Fibroblast of villous mesenchyme (primary cell): ENCODE measurements around the gene PAN3. TPM values are rescaled to one million over a fixed set of nuclear protein-coding genes. Genes with fewer than 3 reads are reported as not detected.

Experiments used
- DNase-seq: peaks from one replicate; pipeline ENCODE4 v3.0.0-alpha.2; 2010; ENCODE audit warnings: low read depth
- H3K4me3 ChIP-seq: 2 replicates; pipeline ENCODE4 v1.5.1; 2011; ENCODE audit warnings: low read depth, mild to moderate bottlenecking, low read length
- CTCF ChIP-seq: IDR thresholded peaks from 2 replicates; pipeline ENCODE4 v1.5.1; 2012; ENCODE audit warnings: low read depth, mild to moderate bottlenecking, low read length; ENCODE audit not compliant: insufficient read depth
- total RNA-seq: library from RNA; depleted of rRNA; stranded (reverse); fragments of >200 nt; gene quantifications from 2 replicates; pipeline ENCODE4 v1.2.3, GENCODE V29; 2012

Gene PAN3
- total RNA-seq, 1 donor = 19.9 TPM

GRCh38 chr13:28319528-28319927 lies 181.2 kb downstream of the PAN3 start:
- no peak for DNase-seq
- no peak overlapping the region for H3K4me3 ChIP-seq
- TF ChIP-seq CTCF = no peak

- TF ChIP-seq CTCF = no peak
These were observed 181.9 kb downstream of the PAN3 start for GRCh38 chr13:28320209-28320608.

DNA sequence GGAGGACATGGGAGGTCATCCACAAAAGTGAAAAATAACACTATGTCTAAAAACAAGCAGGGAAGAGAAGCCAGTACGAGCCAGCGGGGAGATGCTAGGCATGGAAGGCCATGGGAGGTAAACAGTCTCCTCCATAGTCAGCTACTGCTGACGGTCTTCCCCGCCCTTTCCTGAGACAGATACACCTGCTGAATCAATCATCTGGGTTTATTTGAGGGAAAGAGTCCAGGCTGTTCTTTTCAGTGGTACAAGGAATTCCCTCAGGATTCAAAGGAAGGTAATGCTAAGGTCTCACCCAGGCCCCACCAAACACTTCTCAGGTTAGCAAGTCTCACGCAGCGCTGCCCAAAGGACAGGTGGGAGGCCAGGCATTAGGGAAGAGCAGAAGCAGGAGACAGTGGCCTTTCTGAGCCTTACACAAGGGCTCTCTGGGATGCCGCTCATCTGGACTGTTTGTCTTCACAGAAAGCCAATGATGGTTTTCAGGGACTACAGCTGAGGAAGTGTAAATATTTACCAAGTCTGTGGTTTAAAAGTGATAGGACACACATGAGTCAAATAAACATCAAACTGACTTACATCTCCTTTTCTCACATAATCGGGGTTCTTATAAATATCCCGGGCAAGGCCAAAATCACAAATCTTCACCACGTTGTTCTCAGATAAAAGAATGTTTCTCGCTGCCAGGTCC lies 182.7 kb downstream of the PAN3 start:
- peak; percentile 95 for DNase-seq
- no peak for TF ChIP-seq CTCF
- no peak overlapping the region for H3K4me3 ChIP-seq

More at GRCh38 chr13:28320209-28320608, 181.9 kb downstream of the PAN3 start:
- H3K4me3 ChIP-seq = no peak overlapping the region
- no peak for DNase-seq

GRCh38 chr13:28321756-28322155 lies 183.4 kb downstream of the PAN3 start:
- DNase-seq = peak; percentile 66
- TF ChIP-seq CTCF = no peak
- H3K4me3 ChIP-seq = no peak overlapping the region

DNA sequence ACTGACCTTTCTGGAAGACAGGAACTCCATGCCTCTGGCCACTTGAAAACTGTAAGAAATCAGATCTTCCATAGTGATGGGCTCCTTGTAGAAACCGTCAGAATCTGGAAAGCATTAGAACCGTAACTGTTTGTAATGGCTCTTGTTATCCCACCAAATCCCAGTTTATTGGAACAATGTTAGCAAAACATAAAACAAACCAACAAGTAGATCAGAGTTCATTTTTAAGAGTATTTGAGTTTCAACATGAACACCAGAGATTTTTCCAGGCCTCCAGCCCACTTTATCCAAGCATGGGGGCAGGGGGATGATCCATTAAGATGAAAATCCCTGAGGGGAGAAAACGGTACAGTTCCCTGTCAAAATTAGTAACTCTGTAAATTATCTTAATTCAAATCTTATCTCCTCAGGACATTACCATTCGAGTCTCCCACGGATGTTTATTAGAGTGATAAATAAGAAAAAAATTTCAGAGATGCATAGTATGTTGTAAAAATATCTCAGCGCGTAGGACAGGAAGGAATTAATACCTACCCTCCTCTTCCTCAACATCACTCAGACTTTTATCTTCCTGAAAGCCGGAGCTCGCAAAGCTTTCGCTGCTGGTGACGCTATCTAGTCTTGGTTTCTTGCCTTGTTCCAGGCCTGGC lies 184.0 kb downstream of the PAN3 start:
- no peak overlapping the region for H3K4me3 ChIP-seq
- no peak for TF ChIP-seq CTCF
- DNase-seq = peak; percentile 85

DNA sequence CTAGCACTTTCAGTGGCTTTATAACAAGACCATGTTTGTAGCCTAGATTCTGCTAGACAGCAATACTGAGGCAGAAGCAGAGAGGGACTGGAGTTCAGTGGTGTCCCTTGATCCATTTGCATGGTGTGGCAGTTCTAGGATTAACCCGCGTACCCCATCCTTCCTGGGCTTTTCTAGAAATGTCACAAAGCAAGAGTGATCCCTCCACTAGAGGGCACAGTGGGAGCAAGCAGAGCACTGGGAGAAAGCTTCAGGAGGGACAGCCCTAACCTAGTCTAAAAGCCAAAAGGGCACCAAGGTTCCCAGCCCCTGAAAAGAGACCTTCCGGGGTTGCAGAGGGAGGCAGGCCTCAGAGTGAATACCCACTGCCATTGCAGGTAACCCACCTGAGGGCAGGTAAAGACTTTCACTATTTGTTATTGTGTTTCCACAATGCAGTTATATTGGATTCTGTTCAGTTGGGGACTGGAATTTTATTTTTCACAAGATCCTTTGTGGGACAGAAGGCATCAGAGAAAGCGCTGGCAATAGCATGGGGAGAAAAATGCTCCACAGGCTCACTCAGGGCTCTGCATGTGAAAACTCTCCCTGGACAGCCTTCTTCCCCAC lies 185.9 kb downstream of the PAN3 start:
- H3K4me3 ChIP-seq = no peak overlapping the region
- DNase-seq = peak; percentile 81
- TF ChIP-seq CTCF = peak; percentile 89

GRCh38 chr13:28325022-28325421 lies 186.7 kb downstream of the PAN3 start:
- TF ChIP-seq CTCF = no peak
- H3K4me3 ChIP-seq = no peak overlapping the region
- no peak for DNase-seq
